22Rv1 (cell line): ENCODE data around the gene TESMIN.

Source experiments
- H3K27ac ChIP-seq: fragments of 450-650 bp; 2 replicates; pipeline ENCODE4 v1.5.1; 2017
- ZFX ChIP-seq: fragments of 450-650 bp; IDR thresholded peaks from 2 replicates; pipeline ENCODE4 v1.6.1; 2017; ENCODE audit warnings: antibody characterized with exemption, borderline replicate concordance
- TF ChIP-seq, protein P1 (sequence below): fragments of 450-650 bp; IDR thresholded peaks from 2 replicates; pipeline ENCODE4 v1.5.1; 2017; ENCODE audit warnings: mild to moderate bottlenecking

The TESMIN gene

DNA sequence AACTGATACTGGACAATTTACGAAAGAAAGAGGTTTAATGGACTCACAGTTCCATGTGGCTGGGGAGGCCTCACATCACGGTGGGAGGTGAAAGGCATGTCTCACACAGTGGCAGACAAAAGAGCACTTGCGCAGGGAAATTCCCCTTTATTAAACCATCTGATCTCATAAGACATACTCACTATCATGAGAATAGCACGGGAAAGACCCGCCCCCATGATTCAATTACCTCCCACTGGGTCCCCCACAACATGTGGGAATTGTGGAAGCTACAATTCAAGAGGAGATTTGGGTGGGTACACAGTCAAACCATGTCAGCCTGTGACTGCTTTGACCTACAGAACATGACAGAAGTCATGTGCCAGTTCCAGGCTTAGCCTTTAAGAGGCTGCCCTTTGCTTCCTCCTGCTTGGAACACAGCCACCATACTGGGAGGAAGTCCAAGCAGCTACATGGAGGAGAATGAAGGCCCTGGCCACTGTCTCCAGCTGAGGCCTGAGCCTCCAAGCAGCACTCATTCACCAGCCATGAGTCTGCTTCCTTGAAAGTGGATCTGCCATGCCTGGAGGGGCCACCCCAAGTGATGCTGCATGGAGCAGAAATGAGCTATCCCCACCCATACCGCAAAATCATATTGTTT, 77.9 kb downstream of the TESMIN start:
- no peak overlapping the region for H3K27ac ChIP-seq
- TF ChIP-seq ZFX: no peak
- TF ChIP-seq, protein P1, sequence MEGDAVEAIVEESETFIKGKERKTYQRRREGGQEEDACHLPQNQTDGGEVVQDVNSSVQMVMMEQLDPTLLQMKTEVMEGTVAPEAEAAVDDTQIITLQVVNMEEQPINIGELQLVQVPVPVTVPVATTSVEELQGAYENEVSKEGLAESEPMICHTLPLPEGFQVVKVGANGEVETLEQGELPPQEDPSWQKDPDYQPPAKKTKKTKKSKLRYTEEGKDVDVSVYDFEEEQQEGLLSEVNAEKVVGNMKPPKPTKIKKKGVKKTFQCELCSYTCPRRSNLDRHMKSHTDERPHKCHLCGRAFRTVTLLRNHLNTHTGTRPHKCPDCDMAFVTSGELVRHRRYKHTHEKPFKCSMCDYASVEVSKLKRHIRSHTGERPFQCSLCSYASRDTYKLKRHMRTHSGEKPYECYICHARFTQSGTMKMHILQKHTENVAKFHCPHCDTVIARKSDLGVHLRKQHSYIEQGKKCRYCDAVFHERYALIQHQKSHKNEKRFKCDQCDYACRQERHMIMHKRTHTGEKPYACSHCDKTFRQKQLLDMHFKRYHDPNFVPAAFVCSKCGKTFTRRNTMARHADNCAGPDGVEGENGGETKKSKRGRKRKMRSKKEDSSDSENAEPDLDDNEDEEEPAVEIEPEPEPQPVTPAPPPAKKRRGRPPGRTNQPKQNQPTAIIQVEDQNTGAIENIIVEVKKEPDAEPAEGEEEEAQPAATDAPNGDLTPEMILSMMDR: no peak

DNA sequence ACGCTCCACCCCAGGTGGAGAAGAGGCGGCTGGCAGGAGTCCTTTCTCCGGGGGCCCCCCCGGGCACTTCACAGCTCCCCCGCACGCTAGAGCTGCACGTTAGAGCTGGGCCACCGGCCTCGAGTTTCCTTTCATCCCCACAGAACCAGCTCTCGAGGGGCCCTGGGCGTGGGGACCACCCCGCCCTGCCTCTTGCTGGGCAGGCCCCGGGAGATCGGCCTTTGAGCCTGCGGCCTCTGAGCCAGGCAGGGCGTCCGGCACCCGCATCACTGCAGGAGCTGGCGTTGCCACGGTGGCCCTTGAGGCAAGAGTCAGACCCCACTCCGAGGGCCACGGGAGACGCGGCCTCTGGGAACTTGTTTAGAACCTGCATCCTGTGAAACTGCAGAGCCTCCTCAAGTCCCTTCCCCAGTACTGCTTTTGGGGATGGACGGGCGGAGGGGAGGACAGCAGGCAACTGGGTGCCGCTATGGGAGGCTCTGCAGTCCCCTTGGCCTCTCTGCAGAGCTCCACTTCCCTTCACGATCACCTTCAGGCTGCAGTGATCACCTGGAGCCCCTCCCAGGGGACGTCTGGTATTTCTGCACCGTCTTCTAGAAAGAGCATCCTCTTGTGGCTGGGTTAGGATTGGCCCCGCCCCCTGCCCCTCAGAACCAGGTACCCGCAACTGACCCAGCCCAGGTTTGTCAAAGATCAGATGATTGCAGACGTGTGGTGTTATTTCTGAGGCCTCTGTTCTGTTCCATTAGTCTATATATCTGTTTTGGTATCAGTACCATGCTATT, 80.9 kb downstream of the TESMIN start:
- TF ChIP-seq, protein P1: no peak
- no peak for TF ChIP-seq ZFX
- H3K27ac ChIP-seq: no peak overlapping the region

GRCh38 chr11:68669301-68670090, 81.8 kb downstream of the TESMIN start:
- TF ChIP-seq, protein P1: no peak
- no peak for TF ChIP-seq ZFX
- H3K27ac ChIP-seq: no peak overlapping the region

DNA sequence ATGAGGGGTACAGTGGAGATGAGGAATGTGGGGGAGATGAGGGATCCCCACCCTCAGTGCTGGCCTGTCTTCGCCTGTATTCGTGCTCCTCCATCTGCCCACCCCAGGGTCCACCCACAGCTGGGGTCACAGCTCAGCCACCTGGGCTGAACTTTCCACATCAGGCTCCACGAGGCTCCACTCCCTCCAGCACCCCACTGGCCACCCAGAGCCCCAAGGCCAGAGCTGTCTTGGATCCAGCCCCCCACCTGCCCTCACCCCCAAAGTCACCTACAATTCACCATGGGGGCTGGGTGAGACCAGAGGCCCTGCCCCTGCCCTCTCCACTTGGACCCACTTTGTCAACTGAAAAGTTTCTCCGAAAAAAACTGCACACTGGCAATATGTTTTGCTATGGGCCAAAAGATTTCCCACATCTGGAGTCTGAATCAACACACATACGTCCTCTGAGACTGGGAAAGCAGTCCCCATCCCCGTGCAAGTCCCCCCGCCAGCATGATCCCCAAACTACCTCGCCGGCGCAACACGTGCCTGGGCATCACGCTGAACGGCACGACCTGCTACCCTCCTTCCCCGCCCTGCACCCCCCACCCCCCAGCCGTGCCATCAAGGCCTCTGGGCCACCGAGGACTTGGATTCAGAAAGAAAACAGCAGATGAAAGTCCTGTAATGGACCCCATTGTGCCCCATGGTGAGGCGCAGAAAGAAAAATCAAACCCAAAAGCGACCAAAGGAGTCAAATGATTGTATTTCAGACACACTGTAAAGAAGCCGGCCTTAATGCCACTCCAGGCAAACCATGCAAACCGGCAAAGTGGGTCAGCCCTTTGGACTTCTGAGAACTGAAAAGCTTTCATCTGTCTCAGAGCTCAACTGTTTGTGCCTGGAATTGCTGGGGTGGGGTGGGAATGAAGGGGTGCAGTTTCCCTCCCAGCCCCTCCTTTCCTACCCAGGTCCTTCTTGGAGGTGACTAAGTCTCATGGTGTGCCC, 83.5 kb downstream of the TESMIN start:
- H3K27ac ChIP-seq: no peak overlapping the region
- no peak for TF ChIP-seq ZFX
- TF ChIP-seq, protein P1: no peak

DNA sequence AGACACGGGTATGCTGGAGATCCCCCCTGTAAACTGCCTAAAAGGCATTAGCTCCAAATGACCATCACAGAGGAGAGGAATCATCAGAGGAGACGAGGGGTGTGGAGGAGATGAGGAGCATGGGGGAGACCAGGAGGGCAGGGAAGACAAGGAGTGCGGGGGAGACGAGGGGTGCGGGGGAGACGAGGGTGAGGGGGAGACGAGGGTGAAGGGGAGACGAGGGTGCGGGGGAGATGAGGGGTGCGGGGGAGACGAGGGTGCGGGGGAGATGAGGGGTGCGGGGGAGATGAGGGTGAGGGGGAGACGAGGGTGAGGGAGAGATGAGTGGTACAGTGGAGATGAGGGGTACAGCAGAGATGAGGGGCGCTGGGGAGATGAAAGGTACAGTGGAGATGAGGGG, 84.5 kb downstream of the TESMIN start:
- H3K27ac ChIP-seq: no peak overlapping the region
- TF ChIP-seq, protein P1: no peak
- no peak for TF ChIP-seq ZFX

DNA sequence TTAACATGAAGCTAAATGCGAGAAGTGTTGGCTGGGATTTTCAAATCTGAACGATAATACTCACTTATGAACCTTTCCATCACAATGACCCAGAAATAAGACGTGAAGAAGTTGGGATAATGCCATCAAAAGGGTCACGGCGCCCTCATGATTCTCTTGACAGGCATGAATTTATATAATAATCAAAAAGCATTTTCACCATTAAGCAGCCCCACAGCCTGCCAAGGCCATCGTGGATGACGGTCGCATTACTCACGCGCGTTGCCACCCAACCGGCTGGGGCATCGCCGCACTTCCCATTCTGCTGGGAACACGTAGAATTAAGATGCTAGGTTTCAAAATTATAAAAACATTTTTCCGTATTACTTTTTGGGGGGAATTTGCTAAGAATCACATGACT, 85.9 kb downstream of the TESMIN start:
- TF ChIP-seq ZFX: no peak
- TF ChIP-seq, protein P1: no peak
- no peak overlapping the region for H3K27ac ChIP-seq
